ENCODE results near the gene LRRC3.

Gene LRRC3

DNA sequence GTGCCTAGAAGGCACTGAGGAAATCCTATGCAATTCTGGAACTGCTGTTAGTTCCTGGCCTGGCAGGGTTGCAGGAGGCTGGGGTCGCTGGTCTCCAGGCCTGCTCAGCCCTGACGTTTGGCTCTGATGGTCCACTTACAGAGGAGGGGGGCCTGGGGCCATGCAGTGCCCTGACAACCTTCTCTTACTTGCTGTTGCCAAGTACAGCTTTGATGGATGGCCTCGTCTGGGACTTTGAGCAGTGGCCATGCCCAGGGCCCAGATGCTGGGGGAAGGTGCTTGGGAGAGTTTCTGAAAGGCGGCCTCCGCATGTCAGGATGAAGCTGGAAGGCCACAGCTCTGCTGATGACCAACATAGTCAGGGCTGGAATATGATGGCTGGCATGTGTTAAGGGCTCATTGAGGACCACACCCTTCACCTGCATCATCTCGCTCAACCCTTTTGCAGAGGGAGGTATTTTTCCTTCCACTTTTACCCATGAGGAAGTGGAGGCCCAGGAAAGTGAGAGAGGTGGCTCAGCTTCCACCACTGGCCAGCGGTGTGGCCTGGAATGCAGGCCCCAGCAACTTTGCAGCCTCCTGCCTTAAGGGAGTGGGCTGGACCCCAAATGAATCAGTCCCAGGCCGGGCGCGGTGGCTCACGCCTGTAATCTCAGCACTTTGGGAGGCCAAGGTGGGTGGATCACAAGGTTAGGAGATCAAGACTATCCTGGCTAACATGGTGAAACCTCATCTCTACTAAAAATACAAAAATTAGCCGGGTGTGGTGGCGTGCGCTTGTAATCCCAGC is 34.7 kb upstream of the LRRC3 start:
- TF ChIP-seq, protein P1, sequence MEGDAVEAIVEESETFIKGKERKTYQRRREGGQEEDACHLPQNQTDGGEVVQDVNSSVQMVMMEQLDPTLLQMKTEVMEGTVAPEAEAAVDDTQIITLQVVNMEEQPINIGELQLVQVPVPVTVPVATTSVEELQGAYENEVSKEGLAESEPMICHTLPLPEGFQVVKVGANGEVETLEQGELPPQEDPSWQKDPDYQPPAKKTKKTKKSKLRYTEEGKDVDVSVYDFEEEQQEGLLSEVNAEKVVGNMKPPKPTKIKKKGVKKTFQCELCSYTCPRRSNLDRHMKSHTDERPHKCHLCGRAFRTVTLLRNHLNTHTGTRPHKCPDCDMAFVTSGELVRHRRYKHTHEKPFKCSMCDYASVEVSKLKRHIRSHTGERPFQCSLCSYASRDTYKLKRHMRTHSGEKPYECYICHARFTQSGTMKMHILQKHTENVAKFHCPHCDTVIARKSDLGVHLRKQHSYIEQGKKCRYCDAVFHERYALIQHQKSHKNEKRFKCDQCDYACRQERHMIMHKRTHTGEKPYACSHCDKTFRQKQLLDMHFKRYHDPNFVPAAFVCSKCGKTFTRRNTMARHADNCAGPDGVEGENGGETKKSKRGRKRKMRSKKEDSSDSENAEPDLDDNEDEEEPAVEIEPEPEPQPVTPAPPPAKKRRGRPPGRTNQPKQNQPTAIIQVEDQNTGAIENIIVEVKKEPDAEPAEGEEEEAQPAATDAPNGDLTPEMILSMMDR (IDR thresholded peaks at IDR 0.05; ENCODE audit: control insufficient read depth, extremely low read depth, insufficient read depth) = no peak
- H3K4me3 ChIP-seq (ENCODE audit: low read depth, low read length) = no peak overlapping the region
- no peak for DNase-seq (ENCODE audit: low read depth)

DNA sequence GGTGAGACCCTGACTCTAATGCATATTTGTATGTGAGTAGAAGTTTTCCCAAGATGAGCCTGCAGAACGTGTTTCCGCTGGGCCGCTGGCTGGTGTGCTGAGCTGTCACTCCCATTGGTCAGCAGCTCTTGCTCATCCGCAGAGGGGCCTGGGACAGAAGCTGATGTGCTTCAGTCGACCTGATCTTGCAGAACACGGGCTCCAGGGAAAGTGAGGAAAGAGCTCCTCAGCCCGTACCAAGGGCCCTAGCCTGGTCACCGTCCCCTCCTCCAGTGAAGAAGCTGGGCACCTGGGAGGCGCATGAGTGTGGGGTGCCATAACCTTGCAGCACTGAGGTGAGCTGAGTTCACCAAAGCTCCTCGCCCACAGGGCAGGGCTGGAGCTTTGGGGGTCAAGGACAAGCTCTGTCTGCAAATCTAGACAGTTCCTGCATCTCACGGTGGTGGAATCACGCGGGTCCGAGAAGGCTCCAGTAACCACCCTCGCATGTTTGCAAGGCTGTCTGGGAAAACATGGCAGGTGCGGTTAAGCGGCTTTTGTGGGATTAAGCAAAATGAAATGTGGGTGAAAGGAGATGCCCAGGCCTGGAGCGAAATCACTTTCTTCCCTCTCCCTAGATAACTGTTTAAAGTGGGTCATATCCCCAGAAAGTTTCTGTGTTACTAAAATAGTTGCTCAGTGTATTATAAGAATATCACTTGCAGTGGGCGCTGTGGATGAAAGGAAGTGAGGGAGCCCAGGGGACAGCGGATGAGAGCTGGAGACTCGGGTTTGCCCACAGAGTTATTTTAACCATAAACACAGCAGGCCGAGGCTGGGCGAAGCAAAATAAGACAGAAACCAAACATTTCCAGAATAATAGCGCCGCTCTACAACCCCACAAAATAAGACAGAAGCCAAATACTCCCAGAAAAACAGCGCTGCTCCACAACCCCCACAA is 33.1 kb upstream of the LRRC3 start:
- TF ChIP-seq, protein P1 (IDR thresholded peaks at IDR 0.05; ENCODE audit: control insufficient read depth, extremely low read depth, insufficient read depth) = no peak
- DNase-seq (ENCODE audit: low read depth) = no peak
- H3K4me3 ChIP-seq (ENCODE audit: low read depth, low read length) = no peak overlapping the region

DNA sequence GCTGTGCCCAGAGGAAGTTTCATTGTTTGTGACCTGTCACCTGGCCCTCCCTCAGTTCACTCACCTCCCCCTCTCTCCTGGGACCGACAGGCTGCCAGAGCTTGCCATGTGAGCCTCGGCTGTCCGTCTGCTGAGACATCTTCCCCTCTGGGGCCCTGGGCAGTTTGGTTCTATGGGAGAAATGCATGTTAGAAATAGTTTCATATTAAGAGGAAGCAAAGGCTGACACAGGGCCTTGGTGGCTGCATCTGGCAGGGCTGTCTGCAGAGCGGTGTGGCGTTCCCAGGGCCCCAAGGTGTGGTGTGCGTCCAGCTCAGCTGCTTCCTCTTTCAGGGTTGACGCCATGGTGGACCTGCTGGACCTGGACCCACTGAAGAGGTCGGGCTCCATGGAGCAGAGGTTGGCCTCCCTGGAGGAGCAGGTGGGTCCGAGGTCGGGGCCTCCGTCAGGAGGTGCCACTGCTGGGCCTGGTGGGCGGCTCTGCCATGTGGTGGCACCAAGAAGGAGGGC is 31.9 kb upstream of the LRRC3 start:
- TF ChIP-seq, protein P1 (IDR thresholded peaks at IDR 0.05; ENCODE audit: control insufficient read depth, extremely low read depth, insufficient read depth) = no peak
- no peak overlapping the region for H3K4me3 ChIP-seq (ENCODE audit: low read depth, low read length)
- DNase-seq (ENCODE audit: low read depth) = no peak

DNA sequence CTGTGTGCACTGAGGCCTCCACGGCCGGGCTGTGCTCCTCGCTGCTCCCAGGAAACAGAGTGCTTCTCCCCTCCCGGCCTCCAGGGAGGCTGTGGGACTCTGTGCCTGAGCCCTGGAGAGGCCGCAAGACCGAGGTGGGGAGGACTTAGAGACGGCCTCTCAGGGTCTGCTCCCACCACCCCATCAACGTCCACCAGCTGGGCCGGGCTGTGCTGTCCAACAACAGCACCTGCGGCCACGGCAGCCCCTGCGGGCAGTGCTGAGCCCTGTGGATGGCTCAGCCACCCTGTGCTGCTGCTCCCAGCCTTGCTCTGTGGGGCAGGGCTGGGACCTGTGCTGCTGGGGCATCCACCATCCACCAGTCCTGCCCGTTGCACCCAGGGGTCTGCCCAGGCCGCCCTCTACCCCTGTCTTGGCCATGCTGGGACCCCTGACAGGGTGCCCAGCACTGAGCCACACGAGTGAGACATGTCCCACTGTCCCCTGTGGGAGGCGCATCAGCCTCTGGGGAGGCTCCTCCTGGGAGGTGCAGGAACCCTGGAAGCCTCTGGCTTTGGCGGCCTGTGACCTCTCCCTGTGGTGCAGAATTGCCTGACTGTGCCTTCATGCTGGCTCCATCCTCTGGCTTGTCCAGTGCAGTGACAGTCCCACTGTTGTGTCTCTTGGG is 31.2 kb upstream of the LRRC3 start:
- H3K4me3 ChIP-seq (ENCODE audit: low read depth, low read length) = peak overlapping the region; percentile 82
- TF ChIP-seq, protein P1 (IDR thresholded peaks at IDR 0.05; ENCODE audit: control insufficient read depth, extremely low read depth, insufficient read depth) = 0 out of 2 replicates have a peak, but pooled peaks have one; percentile 1
- no peak for DNase-seq (ENCODE audit: low read depth)

DNA sequence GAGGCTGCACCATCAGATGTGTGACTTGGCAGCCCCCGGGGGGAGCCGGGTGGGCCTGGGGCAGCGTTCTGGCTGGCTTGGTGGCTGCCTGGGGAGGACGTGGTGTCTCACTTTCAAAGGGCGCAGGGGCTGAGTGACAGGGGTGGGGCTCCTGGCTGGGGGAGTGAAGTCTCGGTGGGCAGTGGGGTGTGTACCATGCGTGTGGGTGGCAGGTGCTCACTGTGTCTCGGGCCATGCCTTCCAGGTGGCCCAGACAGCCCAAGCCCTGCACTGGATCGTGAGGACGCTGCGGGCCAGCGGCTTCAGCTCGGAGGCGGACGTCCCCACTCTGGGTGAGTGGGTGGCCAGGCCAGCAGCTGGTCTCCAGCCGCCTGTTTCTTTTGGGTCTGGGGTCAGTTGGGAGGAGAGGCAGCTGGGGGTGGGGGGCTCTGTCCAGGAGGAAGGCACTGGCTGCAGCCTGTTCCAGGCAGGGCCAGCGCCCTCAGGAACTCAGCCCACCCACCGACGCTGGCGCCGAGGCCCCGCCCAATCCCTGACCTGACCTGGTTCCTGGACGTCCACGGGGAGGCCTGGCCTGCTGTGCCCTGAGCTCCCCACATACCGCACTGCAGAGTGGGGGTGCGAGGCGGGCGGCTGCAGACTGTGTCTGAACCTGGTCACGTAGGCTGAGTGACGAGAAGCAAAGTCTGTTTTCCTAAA is 30.6 kb upstream of the LRRC3 start:
- DNase-seq (ENCODE audit: low read depth) = no peak
- peak overlapping the region; percentile 82 for H3K4me3 ChIP-seq (ENCODE audit: low read depth, low read length)
- TF ChIP-seq, protein P1 (IDR thresholded peaks at IDR 0.05; ENCODE audit: control insufficient read depth, extremely low read depth, insufficient read depth) = no peak

DNA sequence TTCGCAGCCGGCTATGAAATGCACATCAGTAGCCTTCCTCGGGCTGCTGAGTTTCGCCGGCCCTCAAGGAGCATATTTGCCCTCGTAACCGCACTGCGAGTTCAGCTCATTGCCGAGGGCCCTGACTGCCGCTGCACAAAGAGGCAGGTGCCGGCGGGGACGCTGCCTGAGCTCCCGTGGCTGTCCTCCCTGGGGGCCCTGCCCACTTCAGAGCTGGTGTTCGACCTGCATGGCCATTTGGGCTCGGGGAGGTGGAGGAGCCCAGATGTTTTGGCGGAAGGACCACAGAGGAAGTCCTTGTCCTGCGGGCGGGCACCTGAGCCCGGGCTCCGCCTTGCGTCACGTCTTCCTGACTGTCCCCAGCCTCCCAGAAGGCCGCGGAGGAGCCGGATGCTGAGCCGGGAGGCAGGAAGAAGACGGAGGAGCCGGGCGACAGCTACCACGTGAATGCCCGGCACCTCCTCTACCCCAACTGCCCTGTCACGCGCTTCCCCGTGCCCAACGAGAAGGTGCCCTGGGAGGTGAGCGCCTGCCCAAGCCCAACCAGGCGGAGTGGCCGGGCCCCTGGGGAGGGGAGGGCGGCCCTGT is 29.9 kb upstream of the LRRC3 start:
- TF ChIP-seq, protein P1 (IDR thresholded peaks at IDR 0.05; ENCODE audit: control insufficient read depth, extremely low read depth, insufficient read depth) = no peak
- peak; percentile 88 for DNase-seq (ENCODE audit: low read depth)
- H3K4me3 ChIP-seq (ENCODE audit: low read depth, low read length) = peak overlapping the region; percentile 82
